Kidney (tissue), 14 donors: ENCODE measurements around the gene SLC38A2. TPM values are rescaled to one million over a fixed set of nuclear protein-coding genes. Genes with fewer than 3 reads are reported as not detected.

Experiments used
- DNase-seq, 5 donors: peaks; one replicate each; pipeline ENCODE4 v3.0.0-alpha.2; 2013 to 2020
- FAIRE-seq: peaks from 2 replicates; lab custom pipeline; 2012; peaks lifted over from hg19 to GRCh38; lab: Jason Lieb, UNC
- H3K27ac ChIP-seq, 2 donors: one replicate each; pipeline ENCODE4 v1.7.0; 2013; ENCODE audit warnings: low read depth in 2 of 2, low read length in 2 of 2, inconsistent platforms in 1 of 2
- H3K27me3 ChIP-seq: one replicate; pipeline ENCODE4 v1.7.1; 2013; ENCODE audit warnings: low read length, inconsistent platforms; ENCODE audit not compliant: control insufficient read depth, insufficient read depth
- H3K36me3 ChIP-seq, 3 donors: one replicate each; pipeline versions ENCODE4 v1.7.0 to v1.7.1; 2013; ENCODE audit warnings: low read length in 3 of 3, control low read depth in 1 of 3, inconsistent platforms in 1 of 3; ENCODE audit not compliant: insufficient read depth in 3 of 3, control insufficient read depth in 2 of 3
- H3K4me1 ChIP-seq, 3 donors: one replicate each; pipeline versions ENCODE4 v1.7.0 to v1.7.1; 2013; ENCODE audit warnings: low read length in 3 of 3, inconsistent platforms in 1 of 3, low read depth in 1 of 3; ENCODE audit not compliant: control insufficient read depth in 2 of 3, insufficient read depth in 2 of 3
- H3K4me3 ChIP-seq, 3 donors: one replicate each; pipeline versions ENCODE4 v1.7.0 to v1.8.1; 2013; ENCODE audit warnings: low read length in 3 of 3, control low read depth in 1 of 3, inconsistent platforms in 1 of 3
- H3K9ac ChIP-seq, 3 donors: one replicate each; pipeline versions ENCODE4 v1.7.0 to v1.7.1; 2013; ENCODE audit warnings: low read length in 3 of 3, control low read depth in 1 of 3, inconsistent platforms in 1 of 3
- H3K9me3 ChIP-seq, 3 donors: one replicate each; pipeline versions ENCODE4 v1.7.0 to v1.7.1; 2013; ENCODE audit warnings: low read length in 3 of 3, control low read depth in 1 of 3, inconsistent platforms in 1 of 3; ENCODE audit not compliant: control insufficient read depth in 2 of 3, insufficient read depth in 1 of 3
- CTCF ChIP-seq: IDR thresholded peaks from 3 replicates; pipeline ENCODE4 v1.5.1; 2012; ENCODE audit warnings: mild to moderate bottlenecking, moderate library complexity, borderline replicate concordance; ENCODE audit not compliant: insufficient read depth; ENCODE audit errors: extremely low read depth
- intact Hi-C: fragments of 100-400 bp; cut with DNase I; formaldehyde crosslinking; loops from one replicate; pipeline ENCODE4 v1.11.1; 2022
- polyA plus RNA-seq: library from polyadenylated mRNA; stranded (reverse); fragments of 350-450 nt; fragmentation: Illumina TruSeq; extraction: RNeasy Lipid Tissue Mini Kit (QIAGEN cat#74804); gene quantifications from one replicate; pipeline ENCODE4 v1.2.3, GENCODE V29; 2014; ENCODE audit warnings: low read depth, low replicate concordance; ENCODE audit not compliant: insufficient read depth
- total RNA-seq: library from RNA; stranded (reverse); fragmentation: NEBNext Ultra II Directional; extraction: Animal tissue kit (Norgen Biotek cat#: 25700); gene quantifications from one replicate; pipeline ENCODE4 v1.2.1, GENCODE V29; 2021
- donor health status: control.
- donor health status: control.
- donor health status: control.
- donor health status: control.
- donor health status: control.
- donor health status: DM: yes; HTN: yes; CAD: no.
- donor health status: Normal renal cell carcinoma (clear cell type).

SLC38A2 gene
- total and polyA plus RNA-seq, 2 donors from 2014 or later = 38.6 to 189 TPM

GRCh38 chr12:46414591-46415268, 42.2 kb upstream of the SLC38A2 start:
- TF ChIP-seq CTCF = no peak
- intact Hi-C loops = no loop called here
- Histone ChIP-seq H3K4me3 (no peak overlapping the region), H3K27ac (no peak overlapping the region), H3K27me3 (no peaks in the 10 kb centered on the region), H3K4me1 (peaks cover 0 to 12% (median 0%) of the 10 kb centered on the region in 3 donors), H3K36me3 (no peaks in the 10 kb centered on the region), H3K9ac (no peak overlapping the region), H3K9me3 (no peaks in the 10 kb centered on the region)
- DNase-seq (no peak), FAIRE-seq (no peak)

- DNase-seq = no peak
- no peak overlapping the region for H3K4me3 ChIP-seq
- peaks cover 0 to 12% (median 0%) of the 10 kb centered on the region in 3 donors for H3K4me1 ChIP-seq
- no peaks in the 10 kb centered on the region for H3K27me3 ChIP-seq
- TF ChIP-seq CTCF = no peak
- H3K27ac ChIP-seq = no peak overlapping the region
- H3K36me3 ChIP-seq = no peaks in the 10 kb centered on the region
- FAIRE-seq = no peak
- no peaks in the 10 kb centered on the region for H3K9me3 ChIP-seq
- no peak overlapping the region for H3K9ac ChIP-seq
- intact Hi-C loops = no loop called here
Observed at GRCh38 chr12:46413368-46413767, 40.8 kb upstream of the SLC38A2 start.

- H3K27ac ChIP-seq = no peak overlapping the region
- FAIRE-seq = no peak
Observed at GRCh38 chr12:46412857-46413256, 40.3 kb upstream of the SLC38A2 start.

More at GRCh38 chr12:46412857-46413256, 40.3 kb upstream of the SLC38A2 start:
- TF ChIP-seq CTCF = no peak
- Histone ChIP-seq H3K4me3 (no peak overlapping the region), H3K4me1 (peaks cover 0 to 12% (median 0%) of the 10 kb centered on the region in 3 donors), H3K9me3 (no peaks in the 10 kb centered on the region), H3K9ac (no peak overlapping the region), H3K27me3 (no peaks in the 10 kb centered on the region), H3K36me3 (no peaks in the 10 kb centered on the region)
- intact Hi-C loops = no loop called here
- no peak for DNase-seq
